MM.1S (cell line): ENCODE measurements around the gene ITGB3.
"Not testable (repeated sequence)": the region's sequence is repeated elsewhere in the genome, so short reads cannot be mapped to it uniquely, and the experiment has no call there.

Experiments
- EZH2 ChIP-seq: fragments of 300-600 bp; sonication (generic); optimal IDR thresholded peaks from 2 replicates; pipeline ENCODE3; 2017; ENCODE audit warnings: low read depth, mild to moderate bottlenecking, antibody characterized with exemption, low read length, mixed read lengths
- TF ChIP-seq, protein P1 (sequence below): fragments of 300-600 bp; sonication (generic); IDR thresholded peaks from 2 replicates; pipeline ENCODE4 v1.5.1; 2016; ENCODE audit warnings: antibody characterized with exemption, low read length, mixed read lengths

DNA sequence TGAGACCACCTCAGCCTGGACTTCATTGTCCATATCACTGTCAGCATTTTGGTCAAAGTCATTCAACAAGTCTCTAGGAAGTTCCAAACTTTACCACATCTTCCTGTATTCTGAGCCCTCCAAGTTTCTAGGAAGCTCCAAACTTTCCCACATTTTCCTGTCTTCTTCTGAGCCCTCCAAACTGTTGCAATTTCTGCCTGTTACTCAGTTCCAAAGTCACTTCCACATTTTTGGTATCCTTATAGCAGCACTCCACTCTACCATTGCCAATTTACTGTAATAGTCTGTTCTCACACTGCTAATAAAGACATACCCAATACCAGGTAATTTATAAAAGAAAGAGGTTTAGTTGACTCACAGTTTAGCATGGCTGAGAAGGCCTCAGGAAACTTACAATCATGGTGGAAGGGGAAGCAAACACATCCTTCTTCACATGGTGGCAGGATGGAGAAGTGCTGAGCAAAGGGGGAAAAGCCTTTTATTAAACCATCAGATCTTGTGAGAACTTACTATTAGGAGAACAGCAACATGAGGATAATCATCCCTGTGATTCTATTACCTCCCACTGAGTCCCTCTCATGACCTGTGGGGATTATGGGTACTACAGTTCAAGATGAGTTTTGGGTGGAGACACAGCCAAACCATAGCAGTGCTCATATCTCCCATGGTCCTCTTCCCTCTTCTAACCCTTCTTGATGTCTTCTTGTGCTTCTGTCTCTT, 16.1 kb downstream of the ITGB3 start:
- TF ChIP-seq, protein P1, sequence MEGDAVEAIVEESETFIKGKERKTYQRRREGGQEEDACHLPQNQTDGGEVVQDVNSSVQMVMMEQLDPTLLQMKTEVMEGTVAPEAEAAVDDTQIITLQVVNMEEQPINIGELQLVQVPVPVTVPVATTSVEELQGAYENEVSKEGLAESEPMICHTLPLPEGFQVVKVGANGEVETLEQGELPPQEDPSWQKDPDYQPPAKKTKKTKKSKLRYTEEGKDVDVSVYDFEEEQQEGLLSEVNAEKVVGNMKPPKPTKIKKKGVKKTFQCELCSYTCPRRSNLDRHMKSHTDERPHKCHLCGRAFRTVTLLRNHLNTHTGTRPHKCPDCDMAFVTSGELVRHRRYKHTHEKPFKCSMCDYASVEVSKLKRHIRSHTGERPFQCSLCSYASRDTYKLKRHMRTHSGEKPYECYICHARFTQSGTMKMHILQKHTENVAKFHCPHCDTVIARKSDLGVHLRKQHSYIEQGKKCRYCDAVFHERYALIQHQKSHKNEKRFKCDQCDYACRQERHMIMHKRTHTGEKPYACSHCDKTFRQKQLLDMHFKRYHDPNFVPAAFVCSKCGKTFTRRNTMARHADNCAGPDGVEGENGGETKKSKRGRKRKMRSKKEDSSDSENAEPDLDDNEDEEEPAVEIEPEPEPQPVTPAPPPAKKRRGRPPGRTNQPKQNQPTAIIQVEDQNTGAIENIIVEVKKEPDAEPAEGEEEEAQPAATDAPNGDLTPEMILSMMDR: not testable (repeated sequence)
- not testable (repeated sequence) for TF ChIP-seq EZH2
